GM21447 (cell line): ENCODE data around the gene PARD3B.

Source experiments
- ATAC-seq: cut with Tn5 transposase; IDR thresholded peaks from one replicate; pipeline ENCODE4 v1.9.1; 2021; ENCODE audit not compliant: unreplicated experiment

PARD3B gene

DNA sequence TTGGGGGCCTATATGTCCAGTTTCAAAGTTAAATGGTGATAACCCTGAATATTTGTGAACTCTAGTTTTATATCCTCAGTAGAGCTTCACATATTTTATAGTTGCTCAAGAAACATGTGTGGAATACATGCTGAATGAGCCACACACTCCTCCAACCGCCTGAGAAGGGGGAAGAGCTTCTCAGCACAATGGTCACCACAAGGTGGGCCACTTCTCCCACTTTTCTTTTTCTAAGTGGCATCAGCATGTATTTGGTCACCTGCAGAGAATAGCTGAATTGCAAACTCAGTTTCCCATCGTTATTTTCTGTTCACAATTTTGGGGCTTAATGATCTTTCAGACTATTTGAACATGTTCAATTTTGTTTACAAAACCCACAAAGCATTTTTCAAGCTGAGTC is 340.5 kb downstream of the PARD3B start:
- no peak for ATAC-seq

DNA sequence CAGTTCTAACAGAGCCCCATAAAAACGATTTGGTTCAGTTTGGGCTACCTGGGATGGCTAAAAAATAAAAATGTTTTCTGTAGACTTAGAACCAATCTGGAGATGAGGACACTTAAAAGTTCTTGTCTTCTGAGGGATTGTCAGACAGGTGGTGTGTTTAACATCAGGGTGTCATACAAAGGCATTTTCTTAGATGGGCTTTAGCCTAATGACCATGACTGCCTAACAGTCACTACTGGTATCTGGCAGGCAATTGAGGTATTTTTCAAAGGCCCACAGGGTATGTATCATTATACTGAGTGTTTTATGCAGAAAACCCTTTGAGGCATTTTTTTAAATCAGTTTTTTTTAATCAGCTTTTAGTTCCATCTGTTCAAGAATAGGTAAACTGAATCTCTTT is 341.4 kb downstream of the PARD3B start:
- no peak for ATAC-seq

DNA sequence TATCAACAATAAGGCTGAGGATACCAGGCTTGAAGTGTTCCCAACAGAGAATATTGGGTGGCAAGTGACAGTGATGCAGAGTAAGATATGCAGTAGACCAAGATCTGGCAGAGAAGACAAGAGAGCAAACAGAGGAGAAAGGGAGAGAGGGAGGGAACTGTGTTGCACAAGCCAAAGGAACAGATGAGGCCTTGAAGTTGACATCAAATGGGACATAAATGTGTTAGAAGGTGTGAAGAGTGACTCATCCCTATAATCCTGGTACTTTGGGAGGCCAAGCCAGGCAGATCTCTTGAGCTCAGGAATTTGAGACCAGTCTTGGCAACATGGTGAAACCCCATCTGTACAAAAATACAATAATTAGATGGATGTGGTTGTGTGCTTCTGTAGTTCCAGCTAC is 342.9 kb downstream of the PARD3B start:
- ATAC-seq = no peak

DNA sequence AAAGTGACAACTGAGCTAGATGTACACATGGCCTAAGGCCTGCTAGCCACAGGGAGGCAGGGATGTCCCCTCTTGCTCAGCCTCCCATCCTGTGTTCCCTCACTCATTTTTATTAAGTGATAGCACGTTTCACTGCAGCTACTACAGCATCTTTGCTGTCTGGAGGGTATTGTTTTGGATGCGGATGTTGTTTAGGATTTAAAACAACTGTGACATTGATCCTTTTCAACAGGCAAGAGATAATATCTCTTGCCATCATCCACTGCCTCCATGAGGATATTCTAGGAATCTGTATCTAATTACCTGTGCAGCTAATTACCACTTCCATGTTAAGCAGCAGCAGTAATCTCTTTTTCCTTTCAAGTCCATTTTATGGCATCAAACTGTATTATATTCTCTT is 345.4 kb downstream of the PARD3B start:
- ATAC-seq = no peak

DNA sequence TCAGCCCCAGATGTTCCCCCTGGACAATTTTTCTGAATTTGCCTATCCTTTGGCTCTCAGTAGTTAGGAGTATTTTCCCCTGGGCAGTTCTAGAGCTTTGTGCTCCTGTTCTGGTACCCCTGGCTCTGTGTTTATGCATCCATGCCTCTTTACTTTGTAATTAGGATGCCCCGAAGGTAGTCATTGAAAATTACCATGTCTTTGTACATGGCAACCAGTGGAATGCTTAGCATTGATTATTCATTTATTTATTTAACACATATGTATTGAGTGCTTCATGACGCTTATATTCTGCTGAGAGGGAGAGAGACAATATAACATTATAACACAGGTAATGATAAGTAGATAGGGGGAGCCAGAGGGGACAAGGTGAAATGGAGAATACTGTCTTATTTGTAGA is 346.5 kb downstream of the PARD3B start:
- no peak for ATAC-seq

DNA sequence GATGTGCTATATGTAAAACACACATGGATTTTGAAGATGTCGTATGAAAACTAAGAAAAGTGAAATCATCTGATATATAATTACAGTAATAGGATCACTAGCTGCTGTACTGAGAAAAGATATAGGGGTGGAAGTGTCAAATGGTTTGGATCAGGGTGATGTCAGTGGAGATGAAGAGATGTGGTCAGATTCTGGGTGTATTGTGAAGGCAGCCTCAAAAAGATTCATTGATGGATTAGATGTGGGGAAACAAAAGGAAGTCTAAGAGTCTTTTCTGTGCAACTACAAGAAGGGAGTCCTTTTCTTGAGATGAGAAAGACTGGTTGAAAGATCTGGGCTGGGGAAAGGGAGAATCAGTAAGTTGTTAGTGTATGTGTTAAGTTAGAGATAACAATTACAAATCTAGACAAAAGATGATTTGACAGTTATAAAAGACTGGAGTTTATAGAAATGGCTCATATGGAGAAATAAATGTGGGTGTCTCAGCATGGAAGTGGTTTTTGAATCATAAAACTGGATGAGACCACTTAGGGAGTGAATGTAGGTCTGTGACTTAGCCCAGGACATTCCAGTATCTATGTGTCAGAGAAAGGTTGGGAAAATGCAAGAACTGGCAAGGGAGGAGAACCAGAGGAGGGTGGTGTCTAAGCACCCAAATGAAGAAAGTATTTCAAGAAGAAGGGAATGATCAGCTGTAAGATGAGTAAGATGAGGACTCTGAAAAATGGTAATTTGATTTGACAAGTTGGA is 347.4 kb downstream of the PARD3B start:
- no peak for ATAC-seq

DNA sequence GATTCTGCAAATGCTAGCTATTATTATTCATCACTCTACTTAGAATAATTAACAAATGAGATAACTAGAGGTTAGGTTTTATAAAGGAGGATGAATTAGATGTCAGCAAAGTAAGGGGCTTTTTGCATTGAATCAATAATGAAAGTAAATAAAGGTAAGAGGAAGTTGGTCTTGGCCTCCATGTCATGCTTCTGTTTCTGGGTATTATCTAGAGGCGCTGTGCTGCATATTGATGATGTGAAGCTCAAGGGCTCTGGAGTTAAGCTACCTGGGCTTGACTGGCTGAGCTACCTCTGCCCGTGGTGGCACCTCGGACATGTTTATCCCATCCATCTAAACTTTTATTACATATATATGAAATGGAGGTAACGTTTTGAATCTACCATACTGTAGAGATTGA is 350.9 kb downstream of the PARD3B start:
- ATAC-seq = no peak

DNA sequence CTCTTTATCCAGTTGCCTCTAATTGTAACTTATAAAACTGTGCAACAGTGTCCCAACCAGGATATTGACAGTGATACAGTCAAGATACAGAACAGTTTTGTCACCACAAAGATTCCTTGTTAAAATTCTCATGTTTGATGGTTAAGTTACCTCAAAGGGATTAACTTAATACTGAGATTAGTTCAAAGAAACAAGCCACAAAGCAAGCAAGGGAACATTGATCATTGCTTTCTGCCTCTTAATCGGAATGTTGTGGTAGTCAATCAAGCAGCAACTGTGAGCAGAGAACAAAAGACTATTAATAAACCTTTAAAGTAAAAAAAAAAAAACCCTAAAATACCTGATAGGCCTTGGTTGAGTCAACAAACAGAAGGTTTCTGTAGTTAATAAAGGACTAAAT is 352.3 kb downstream of the PARD3B start:
- ATAC-seq = no peak

DNA sequence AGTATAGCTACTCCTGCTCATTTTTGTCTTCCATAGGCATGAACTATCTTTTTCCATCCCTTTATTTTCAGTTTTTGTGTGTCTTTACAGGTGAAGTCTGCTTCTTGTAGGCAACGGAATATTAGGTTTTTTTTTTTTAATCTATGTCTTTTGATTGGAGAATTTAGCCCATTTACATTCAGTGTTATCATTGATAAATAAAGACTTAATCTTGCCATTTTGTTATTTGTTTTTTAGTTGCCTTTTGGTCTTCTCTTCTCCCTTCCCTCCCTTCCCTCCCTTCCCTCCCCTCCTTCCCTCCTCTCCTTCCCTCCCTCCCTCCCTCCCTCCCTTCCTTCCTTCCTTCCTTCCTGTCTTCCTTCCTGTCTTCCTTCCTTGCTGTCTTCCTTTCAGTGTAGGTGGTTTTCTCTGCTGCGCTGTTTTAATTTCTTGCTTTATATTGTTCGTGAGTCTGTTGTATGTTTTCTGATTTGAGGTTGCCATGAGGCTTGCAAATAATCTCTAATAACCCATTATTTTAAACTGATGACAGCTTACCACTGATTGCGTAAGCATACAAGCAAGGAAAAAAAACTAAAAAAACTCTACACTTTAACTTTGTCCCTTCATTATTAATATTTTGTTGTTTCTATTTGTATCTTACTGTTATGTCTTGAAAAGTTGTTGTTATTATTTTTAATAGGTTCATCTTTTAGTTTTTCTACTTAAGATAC is 353.8 kb downstream of the PARD3B start:
- ATAC-seq = no peak

DNA sequence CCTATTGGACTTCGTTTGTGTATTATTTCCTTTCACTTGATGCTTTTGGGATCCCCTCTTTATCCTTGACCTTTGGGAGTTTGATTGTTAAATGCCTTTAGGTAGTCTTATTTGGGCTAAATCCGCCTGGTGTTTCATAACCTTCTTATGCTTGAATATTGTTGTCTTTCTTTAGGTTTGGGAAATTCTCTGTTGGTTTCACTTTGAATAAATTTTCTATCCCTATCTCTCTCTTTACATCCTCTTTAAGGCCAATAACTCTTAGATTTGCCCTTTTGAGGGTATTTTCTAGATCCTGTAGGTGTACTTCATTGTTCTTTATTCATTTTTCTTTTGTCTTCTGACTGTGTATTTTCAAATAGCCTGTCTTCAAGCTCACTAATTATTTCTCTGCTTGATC is 354.7 kb downstream of the PARD3B start:
- no peak for ATAC-seq

DNA sequence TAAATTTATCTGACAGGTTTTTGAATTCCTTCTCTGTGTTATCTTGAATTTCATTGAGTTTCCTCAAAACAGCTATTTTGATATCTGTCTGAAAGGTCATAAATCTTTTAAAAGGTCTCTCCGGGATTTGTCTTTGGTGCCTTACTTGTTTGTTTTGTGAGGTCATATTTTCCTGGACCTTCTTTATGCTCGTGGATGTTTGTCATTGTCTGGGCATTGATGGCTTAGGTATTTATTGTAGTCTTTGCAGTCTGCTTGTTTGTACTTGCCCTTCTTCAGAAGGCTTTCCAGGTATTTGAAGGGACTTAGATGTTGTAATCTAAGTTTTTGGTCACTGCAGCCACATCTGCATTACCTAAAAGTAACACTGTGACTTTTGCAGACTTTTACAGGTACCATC is 355.2 kb downstream of the PARD3B start:
- ATAC-seq = no peak

DNA sequence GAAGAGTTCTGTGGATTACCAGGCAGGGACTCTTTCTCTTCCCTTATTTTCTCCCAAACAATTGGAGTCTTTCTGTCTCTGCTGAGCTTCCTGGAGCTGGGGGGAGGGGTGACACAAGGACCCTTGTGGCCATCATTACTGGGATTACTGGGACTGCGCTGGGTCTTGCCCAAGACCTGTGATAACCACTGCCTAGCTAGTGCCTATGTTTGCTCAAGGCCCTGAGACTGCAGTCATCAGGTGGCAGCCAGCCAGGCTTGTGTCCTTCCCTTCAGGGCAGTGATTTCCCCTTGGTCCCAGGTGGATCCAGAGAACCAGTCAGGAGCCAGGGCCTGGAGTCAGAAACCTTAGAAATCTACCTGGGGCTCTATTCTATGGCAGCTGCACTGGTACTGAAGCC is 355.6 kb downstream of the PARD3B start:
- no peak for ATAC-seq

DNA sequence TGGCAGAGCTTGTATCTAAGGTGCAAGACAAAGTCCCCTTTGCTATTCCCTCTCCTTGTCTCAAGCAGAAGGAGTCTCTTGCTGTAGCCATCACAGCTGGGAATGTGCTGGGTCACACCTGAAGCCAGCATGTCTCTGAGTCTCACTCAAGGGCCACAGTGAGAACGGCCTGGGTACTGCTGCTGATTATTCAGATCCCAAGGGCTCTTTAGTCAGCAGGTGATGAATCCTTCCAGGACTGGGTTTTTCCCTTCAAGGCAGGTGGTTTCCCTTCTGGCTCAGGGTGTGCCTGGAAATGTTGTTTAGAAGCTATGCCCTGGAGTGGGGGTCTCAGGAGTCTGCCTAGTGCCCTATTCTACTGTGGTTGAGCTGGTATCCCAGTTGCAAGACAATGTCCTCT is 356.3 kb downstream of the PARD3B start:
- no peak for ATAC-seq

DNA sequence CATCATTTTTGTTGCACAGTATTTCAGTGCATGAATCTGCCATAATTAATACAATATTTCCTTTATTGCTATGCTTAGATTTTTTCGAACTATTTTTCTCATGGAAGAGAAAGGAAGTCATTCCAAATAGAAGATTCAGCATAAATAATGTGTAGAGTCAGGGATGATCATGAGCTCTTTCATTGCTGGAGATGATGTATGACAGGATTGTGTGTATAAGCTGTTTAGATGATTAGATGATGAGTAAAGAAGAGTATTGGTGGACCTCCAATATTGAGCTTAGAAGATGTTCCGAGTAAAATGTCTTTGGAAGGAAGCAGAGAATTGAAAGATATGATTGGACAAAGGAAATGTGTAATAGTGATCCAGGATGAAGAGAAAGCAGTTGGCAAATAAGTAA is 364.5 kb downstream of the PARD3B start:
- no peak for ATAC-seq

DNA sequence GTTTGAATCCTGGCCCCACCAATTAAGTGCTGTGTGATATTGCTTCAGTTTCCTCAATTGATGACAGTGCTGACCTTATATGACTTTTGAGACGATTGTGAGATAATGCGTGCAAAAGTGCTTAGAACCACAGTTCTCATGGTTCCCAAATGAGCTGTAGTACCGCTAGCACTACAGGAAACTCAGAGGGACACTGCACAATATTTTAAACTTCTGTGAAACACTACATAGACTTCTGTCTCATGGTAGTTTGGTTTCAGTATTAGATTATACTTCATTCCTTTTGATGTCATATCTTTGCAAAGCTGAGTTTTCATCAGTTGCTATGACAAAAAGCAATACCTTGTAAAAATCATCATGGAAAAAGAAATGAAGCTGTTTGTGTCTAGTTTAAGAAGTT is 368.0 kb downstream of the PARD3B start:
- no peak for ATAC-seq

DNA sequence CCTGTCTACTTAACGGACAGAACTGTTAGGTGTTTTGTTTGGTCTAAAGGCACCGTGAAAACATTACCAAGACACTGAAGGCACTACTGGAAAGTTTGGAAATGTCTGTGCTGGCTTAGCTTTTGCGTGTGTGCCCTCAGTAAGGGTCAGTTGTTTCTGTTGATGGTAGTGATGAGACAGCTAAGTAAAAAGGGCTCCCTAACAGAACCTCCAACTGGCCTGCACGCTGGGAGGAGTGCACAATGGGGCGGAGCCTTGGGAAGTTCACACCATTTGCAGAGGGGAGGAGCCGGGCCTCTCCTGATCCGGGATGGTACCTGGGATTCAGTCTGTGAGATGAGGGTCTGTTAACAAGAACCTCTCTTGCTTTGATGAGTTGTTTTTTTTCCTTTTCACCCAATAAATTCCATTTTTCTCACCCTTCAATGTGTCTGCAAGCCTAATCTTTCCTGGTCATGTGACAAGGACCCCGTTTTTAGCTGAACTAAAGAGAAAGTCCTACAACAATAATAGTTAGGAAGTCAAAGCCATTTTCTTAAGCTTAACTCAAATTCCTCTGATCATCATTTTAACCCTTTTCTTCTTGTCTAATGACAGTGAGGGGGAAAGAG is 368.7 kb downstream of the PARD3B start:
- no peak for ATAC-seq

DNA sequence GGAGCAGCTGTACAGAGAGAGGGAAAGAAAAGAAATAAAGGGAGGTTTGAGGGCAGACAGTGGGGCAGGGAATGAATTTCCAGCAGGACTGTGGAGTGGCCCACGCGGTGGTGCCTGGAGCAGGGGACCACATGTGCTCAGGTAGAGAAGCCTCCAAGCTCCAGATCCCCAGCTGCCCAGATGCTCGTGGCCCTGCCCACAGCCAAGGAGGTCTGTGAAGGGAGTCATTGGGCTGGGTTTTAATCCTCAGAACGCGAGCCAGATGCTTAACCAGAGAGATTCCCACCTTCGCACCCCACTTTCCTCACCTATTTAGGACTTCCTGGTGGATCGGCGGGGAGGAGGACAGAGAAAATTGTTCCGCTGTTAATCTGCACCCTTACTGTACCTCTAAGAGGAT is 369.4 kb downstream of the PARD3B start:
- no peak for ATAC-seq

DNA sequence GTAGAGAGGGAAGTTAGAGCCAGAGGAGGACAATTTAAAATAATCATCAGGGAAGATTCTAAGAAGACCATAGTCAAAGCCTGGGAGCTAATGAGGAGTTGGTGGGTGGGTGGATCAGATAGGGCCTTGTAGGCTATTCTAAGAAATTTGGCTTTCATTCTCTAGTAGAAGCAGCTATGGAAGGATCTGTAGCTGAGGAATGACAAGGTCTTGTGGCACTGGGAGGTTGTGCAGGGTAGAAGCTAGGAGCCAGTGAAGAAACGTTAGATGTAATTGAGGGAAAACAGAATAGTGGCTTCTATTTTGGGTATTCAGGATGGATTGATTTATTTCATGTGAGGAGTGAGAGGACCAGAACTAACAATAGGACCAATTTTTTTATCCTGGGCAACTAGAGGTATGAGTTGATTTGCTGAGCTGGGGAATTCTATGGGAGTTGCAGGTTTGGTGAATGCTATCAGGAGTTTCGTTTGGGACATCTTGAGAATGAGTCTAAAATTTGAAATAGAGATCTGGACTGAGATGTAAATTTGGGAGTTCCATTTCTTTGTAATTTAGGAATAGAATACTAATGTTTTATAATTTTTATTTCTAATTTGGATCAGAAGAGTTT is 371.9 kb downstream of the PARD3B start:
- no peak for ATAC-seq

DNA sequence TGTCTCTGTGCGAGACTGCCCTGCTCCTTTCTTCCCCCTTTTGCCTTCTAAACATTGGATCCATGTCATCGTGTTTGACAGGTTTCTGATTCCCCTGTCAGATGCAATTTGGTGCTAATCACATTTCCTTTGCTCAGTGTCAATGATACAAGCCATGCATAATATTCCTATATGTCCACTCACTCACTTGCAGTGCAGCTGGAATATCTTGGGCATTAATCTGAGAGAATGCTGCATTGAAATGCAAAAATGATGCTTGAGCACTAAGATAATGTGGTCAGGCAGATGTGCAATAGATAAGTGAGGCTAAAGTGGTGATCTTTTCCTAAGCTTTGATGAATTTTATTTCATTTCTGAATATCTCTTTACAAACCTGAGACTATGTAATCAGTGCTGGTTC is 375.5 kb downstream of the PARD3B start:
- ATAC-seq = no peak

DNA sequence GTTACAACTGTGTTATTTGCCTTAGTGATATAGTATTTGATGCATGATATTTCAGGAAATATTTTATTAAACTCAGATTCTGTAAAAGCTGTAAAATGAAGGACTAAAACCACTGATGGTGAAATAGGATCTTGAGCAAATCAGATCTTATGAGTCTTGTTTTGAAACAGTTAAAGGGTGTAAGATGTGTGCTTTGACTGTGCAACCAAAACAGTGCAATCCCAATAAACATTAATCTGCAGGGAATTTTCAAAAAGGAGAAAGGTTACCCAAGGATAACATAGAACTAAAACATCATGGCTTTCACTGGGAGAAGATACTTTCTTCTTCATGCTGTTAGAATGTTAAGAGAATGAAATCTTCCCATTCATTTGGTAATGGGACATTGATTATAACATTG is 378.7 kb downstream of the PARD3B start:
- ATAC-seq = no peak

DNA sequence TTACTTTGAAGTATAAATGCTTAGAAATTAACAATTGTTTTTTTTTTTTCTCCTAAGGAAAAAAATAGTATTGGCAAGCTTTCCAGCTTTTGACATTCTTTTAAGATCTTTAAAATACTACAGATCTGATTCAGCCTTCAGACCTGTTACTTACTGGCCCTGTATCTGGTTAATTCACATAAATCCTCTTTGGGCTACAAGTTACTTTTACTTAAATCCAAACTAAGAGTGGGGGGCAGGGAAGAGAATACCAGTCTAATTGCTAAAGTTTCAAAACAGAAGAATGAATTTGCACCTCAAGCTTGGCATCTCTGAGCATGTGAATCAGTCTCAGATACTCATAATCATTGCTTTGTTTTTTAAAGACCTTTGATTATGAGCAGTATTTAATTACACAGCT is 386.3 kb downstream of the PARD3B start:
- ATAC-seq = no peak
